Glutamatergic neuron (in vitro differentiated cells): Measurements from ENCODE around the gene MBOAT1. TPM values are rescaled to one million over a fixed set of nuclear protein-coding genes. Genes with fewer than 3 reads are reported as not detected.
"Not testable (repeated sequence)": the region's sequence is repeated elsewhere in the genome, so short reads cannot be mapped to it uniquely, and the experiment has no call there.

ENCODE experiments used
- DNase-seq: peaks from one replicate; pipeline ENCODE4 v3.0.0; 2022
- H3K27ac Mint-ChIP-seq: one replicate; pipeline ENCODE4 v1.8.0; 2020; ENCODE audit warnings: mild to moderate bottlenecking, mixed read lengths, inconsistent platforms; ENCODE audit not compliant: unreplicated experiment
- H3K27me3 Mint-ChIP-seq: one replicate; pipeline ENCODE4 v1.8.0; 2020; ENCODE audit warnings: mild to moderate bottlenecking, moderate library complexity, mixed read lengths, inconsistent platforms; ENCODE audit not compliant: unreplicated experiment
- H3K36me3 Mint-ChIP-seq: one replicate; pipeline ENCODE4 v1.8.0; 2020; ENCODE audit warnings: mild to moderate bottlenecking, mixed read lengths, inconsistent platforms; ENCODE audit not compliant: unreplicated experiment
- H3K4me1 Mint-ChIP-seq: one replicate; pipeline ENCODE4 v1.8.0; 2020; ENCODE audit warnings: mild to moderate bottlenecking, low read depth, mixed read lengths, inconsistent platforms; ENCODE audit not compliant: unreplicated experiment
- H3K4me3 Mint-ChIP-seq: one replicate; pipeline ENCODE4 v1.8.0; 2020; ENCODE audit warnings: mild to moderate bottlenecking, mixed read lengths, inconsistent platforms; ENCODE audit not compliant: unreplicated experiment
- H3K9me3 Mint-ChIP-seq: one replicate; pipeline ENCODE4 v1.8.0; 2020; ENCODE audit warnings: mild to moderate bottlenecking, moderate library complexity, mixed read lengths, inconsistent platforms; ENCODE audit not compliant: unreplicated experiment
- total RNA-seq: library from RNA; stranded (reverse); fragmentation: NEBNext Ultra II Directional; extraction: Animal tissue kit (Norgen Biotek cat#: 25700); gene quantifications from one replicate; pipeline ENCODE4 v1.2.1, GENCODE V29; 2021; ENCODE audit not compliant: unreplicated experiment
- TF ChIP-seq, protein P1 (sequence below): fragments of 200-600 bp; sonication (generic); IDR thresholded peaks from one replicate; pipeline ENCODE4 v1.5.0; 2021; ENCODE audit not compliant: partially characterized antibody, unreplicated experiment

The MBOAT1 gene
- total RNA-seq, 1 donor from 2014 or later = not detected

- no peaks in the 10 kb centered on the region for H3K27me3 Mint-ChIP-seq
- no peaks in the 10 kb centered on the region for H3K9me3 Mint-ChIP-seq
- H3K4me3 Mint-ChIP-seq = no peak overlapping the region
- TF ChIP-seq, protein P1, sequence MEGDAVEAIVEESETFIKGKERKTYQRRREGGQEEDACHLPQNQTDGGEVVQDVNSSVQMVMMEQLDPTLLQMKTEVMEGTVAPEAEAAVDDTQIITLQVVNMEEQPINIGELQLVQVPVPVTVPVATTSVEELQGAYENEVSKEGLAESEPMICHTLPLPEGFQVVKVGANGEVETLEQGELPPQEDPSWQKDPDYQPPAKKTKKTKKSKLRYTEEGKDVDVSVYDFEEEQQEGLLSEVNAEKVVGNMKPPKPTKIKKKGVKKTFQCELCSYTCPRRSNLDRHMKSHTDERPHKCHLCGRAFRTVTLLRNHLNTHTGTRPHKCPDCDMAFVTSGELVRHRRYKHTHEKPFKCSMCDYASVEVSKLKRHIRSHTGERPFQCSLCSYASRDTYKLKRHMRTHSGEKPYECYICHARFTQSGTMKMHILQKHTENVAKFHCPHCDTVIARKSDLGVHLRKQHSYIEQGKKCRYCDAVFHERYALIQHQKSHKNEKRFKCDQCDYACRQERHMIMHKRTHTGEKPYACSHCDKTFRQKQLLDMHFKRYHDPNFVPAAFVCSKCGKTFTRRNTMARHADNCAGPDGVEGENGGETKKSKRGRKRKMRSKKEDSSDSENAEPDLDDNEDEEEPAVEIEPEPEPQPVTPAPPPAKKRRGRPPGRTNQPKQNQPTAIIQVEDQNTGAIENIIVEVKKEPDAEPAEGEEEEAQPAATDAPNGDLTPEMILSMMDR = no peak
- no peak overlapping the region for H3K27ac Mint-ChIP-seq
- no peaks in the 10 kb centered on the region for H3K4me1 Mint-ChIP-seq
- no peak for DNase-seq
- H3K36me3 Mint-ChIP-seq = peaks cover 10% of the 10 kb centered on the region
Measured at GRCh38 chr6:20182069-20182468, 30.2 kb downstream of the MBOAT1 start.

- H3K9me3 Mint-ChIP-seq = no peaks in the 10 kb centered on the region
- H3K4me3 Mint-ChIP-seq = no peak overlapping the region
- DNase-seq = no peak
- H3K36me3 Mint-ChIP-seq = peaks cover 10% of the 10 kb centered on the region
- H3K4me1 Mint-ChIP-seq = no peaks in the 10 kb centered on the region
- H3K27ac Mint-ChIP-seq = no peak overlapping the region
- H3K27me3 Mint-ChIP-seq = no peaks in the 10 kb centered on the region
- TF ChIP-seq, protein P1 = no peak
Measured at GRCh38 chr6:20180935-20181334, 31.3 kb downstream of the MBOAT1 start.

DNA sequence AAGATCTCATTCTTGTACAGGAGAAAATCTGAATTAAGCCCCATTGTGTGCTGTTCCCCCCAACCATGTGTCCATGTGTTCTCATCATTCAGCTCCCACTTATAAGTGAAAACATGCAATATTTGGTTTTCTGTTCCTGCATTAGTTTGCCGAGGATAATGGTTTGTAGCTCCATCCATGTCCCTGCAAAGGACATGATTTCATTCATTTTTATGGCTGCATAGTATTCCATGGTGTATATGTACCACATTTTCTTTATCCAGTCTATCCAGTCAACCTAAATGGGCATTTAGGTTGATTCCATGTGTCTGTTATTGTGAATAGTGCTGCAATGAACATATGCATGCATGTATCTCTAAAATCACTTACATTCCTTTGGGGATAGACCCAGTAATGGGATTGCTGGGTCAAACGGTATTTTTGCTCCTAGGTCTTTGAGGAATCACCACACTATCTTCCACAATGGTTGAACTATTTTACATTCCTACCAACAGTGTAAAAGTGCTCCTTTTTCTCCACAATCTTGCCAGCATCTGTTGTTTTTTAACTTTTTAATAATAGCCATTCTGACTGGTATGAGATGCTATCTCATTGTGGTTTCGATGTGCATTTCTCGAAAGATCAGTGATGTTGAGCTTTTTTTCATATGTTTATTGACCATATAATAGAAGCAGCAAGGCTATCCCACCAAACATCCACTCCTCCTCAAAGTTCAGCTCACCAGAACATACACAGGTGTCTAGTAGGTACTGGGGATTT, 32.8 kb downstream of the MBOAT1 start:
- H3K9me3 Mint-ChIP-seq, H3K4me3 Mint-ChIP-seq, H3K27ac Mint-ChIP-seq, DNase-seq, H3K27me3 Mint-ChIP-seq, H3K4me1 Mint-ChIP-seq: not testable (repeated sequence)
- H3K36me3 Mint-ChIP-seq = peaks cover 10% of the 10 kb centered on the region

DNA sequence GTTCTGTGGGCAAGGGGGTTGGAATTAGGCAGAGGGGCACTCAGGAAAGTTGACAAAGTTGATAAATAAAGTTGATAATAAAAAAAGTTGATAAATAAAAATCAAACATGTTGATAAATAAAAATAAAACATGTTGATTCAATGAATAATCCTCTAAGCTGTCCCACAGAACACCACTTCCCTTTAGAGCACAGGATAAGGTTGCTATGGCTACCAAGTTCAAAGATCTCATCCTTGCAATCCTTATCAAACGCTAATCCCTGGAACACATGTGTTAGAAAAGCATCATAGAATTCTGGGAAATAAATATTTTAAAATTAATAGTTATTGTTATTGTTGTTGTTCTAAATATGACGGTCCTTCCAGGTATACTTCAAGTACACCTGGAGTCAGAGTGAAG, 33.9 kb downstream of the MBOAT1 start:
- TF ChIP-seq, protein P1 = no peak
- Mint-ChIP-seq H3K9me3 (no peaks in the 10 kb centered on the region), H3K36me3 (peaks cover 10% of the 10 kb centered on the region), H3K4me1 (no peaks in the 10 kb centered on the region), H3K27me3 (no peaks in the 10 kb centered on the region), H3K27ac (no peak overlapping the region), H3K4me3 (no peak overlapping the region)
- no peak for DNase-seq

DNA sequence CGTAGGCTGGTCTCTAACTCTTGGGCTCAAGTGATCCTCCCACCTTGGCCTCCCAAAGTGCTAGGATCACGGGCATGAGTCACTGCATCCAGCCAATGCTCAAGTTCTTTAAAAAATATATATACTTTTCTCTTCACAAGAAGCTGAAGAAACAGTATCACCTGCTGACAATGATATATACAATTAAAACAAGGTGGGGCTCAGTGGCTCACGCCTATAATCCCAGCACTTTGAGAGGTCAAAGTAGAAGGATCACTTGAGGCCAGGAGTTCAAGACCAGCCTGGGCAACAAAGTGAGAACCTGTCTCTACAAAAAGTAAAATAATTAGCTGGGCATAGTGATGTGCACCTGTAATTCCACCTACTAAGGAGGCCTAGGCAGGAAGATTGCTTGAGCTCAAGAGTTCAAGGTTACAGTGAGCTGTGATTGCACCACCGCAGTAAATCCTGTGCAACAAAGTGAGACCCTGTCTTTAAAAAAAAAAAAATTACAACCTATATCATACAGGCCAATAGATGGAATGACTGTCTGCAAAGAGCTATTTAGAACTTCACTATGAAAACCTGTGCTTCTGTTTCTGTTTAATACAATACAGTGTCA, 36.4 kb downstream of the MBOAT1 start:
- H3K9me3 Mint-ChIP-seq = no peaks in the 10 kb centered on the region
- H3K27ac Mint-ChIP-seq = no peak overlapping the region
- no peaks in the 10 kb centered on the region for H3K4me1 Mint-ChIP-seq
- DNase-seq = no peak
- H3K27me3 Mint-ChIP-seq = no peaks in the 10 kb centered on the region
- no peak overlapping the region for H3K4me3 Mint-ChIP-seq
- no peaks in the 10 kb centered on the region for H3K36me3 Mint-ChIP-seq
- TF ChIP-seq, protein P1 = no peak
